ENCODE data around the gene ADGB.

- TF ChIP-seq CTCF (IDR thresholded peaks at IDR 0.05; ENCODE audit: insufficient read depth, low read length) (no peak), REST (IDR thresholded peaks at IDR 0.05; ENCODE audit: insufficient replicate concordance, low read depth) (no peak), POLR2AphosphoS5 (IDR thresholded peaks at IDR 0.05; ENCODE audit: low read depth) (no peak), GABPA (IDR thresholded peaks at IDR 0.05; ENCODE audit: low read depth) (no peak)
Measured at GRCh38 chr6:146553377-146554135, 45.2 kb upstream of the ADGB start.
